GM19238 (cell line): Measurements from ENCODE around the gene KCNT2.
"Not testable (repeated sequence)": the region's sequence is repeated elsewhere in the genome, so short reads cannot be mapped to it uniquely, and the experiment has no call there.

Source experiments
- DNase-seq: peaks from one replicate; pipeline ENCODE4 v3.0.0; 2011; ENCODE audit warnings: low spot score; ENCODE audit not compliant: insufficient read length

KCNT2 gene

GRCh38 chr1:196590959-196591358 is 17.3 kb downstream of the KCNT2 start:
- DNase-seq, result no peak

GRCh38 chr1:196590012-196590708 is 18.1 kb downstream of the KCNT2 start:
- no peak for DNase-seq

DNA sequence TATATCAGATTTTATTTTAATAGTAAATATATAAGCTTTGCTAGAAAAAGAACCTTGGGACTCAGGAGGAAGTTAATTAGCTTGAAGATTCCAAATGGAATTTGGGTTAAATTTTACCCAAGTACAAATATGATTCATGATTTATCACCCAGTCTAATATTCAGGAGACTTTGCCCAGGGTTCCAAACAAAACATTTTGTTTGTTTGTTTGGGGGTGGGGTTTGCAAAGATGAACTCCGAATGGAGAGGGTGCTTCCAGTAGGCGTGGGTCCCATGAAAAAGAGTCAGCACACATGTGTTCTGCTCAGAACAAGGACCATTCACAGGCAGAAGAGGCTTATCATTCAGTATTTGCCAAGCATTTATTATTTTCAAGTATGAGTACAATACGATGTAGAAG is 23.5 kb downstream of the KCNT2 start:
- DNase-seq, result no peak

- no peak for DNase-seq
Observed at GRCh38 chr1:196577386-196577785, 30.9 kb downstream of the KCNT2 start.

GRCh38 chr1:196573226-196573625 is 35.0 kb downstream of the KCNT2 start:
- DNase-seq, result no peak

GRCh38 chr1:196567238-196567637 is 41.0 kb downstream of the KCNT2 start:
- DNase-seq, result no peak

GRCh38 chr1:196563768-196564167 is 44.5 kb downstream of the KCNT2 start:
- DNase-seq, result no peak

GRCh38 chr1:196559314-196559713 is 48.9 kb downstream of the KCNT2 start:
- no peak for DNase-seq

- no peak for DNase-seq
Observed at GRCh38 chr1:196558411-196558810, 49.8 kb downstream of the KCNT2 start.

DNA sequence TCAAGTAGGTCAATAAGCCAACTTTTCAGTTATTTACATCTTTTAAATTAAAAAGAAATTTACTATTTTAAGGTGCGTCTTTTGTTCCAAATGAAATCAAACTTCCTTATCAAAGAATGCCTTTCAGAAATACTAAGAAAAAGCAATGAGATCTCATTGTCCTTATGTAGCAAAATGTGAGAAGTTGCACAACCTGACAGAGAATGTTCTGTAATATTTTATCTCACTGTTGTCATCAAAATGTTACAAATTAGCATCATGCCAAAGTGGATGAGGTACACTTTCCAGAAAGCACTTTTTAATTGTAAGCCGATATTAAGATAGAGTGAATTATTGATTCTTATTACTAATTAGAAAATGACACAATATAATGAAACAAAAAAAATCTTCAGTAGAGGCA is 50.4 kb downstream of the KCNT2 start:
- DNase-seq, result no peak

DNA sequence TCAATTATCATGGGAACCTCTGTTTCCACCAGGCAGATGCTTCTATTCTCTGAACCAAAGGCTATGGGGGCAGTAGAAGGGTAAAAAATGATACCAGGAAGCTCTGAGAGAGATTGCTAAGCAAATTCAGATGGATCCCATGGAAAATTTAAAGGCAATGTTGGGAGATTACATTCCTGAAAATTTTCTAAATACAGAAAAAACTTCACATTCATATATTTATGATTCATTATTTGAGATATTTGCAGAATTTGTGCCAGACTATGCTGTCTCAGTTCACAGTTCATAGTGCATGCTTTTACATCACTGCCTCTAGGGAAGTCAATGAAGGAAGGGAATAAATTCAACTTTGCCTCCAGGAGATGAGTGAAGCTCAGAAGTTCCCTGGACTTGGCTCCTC is 57.5 kb downstream of the KCNT2 start:
- no peak for DNase-seq

DNA sequence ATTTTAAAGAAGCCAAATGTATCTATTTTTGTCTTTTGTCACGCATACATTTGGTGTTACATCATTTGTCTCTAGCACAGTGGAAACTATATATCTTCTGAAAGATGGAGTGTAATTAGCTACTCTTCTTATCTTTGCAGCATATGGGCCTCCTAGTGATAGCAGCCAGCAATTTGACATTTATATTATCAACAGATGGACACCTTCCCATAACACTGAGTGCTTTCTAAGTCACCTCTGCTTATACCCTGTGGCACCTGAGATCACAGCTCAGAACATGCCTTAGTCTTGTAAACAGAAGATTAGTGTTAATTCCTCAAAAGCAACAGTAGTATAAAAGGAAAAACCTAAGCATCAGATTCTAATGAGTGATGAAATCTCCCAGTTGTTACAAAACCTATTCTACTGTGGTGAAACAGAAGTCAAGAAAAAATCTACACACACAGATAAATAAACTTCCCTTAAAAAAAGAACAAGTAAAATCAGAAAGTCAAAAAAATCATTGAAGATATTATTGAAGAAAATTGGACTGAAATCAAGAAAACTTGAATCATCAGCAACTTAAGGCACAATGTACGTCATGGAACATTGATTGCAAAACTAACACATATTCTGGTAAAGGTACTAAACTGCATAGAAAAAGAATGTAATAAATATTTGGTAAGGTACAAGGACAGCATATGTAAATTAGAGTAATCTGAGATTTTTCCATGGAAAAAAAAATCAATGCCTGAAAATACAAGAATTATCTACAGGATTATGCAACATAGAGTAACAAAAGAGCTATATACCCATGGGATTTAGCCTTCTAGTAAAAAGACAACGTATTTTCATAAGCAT is 61.7 kb downstream of the KCNT2 start:
- no peak for DNase-seq

GRCh38 chr1:196545222-196545621 is 63.0 kb downstream of the KCNT2 start:
- DNase-seq, result no peak

GRCh38 chr1:196544617-196545016 is 63.6 kb downstream of the KCNT2 start:
- DNase-seq, result no peak

- no peak for DNase-seq
Observed at GRCh38 chr1:196543833-196544232, 64.4 kb downstream of the KCNT2 start.

- no peak for DNase-seq
Observed at GRCh38 chr1:196538473-196538872, 69.8 kb downstream of the KCNT2 start.

- no peak for DNase-seq
Observed at GRCh38 chr1:196535727-196536126, 72.5 kb downstream of the KCNT2 start.

GRCh38 chr1:196531737-196532524 is 76.3 kb downstream of the KCNT2 start:
- no peak for DNase-seq

- no peak for DNase-seq
Observed at GRCh38 chr1:196527919-196528318, 80.3 kb downstream of the KCNT2 start.

GRCh38 chr1:196522574-196523345 is 85.5 kb downstream of the KCNT2 start:
- not testable (repeated sequence) for DNase-seq

- DNase-seq, result no peak
Observed at GRCh38 chr1:196517193-196517592, 91.0 kb downstream of the KCNT2 start.
